Omental fat pad (tissue), 4 donors: ENCODE measurements around the gene PRKAR1B. TPM values are rescaled to one million over a fixed set of nuclear protein-coding genes. Genes with fewer than 3 reads are reported as not detected.

Experiments used
- ATAC-seq: fragments of 150-250 bp; one replicate; pipeline ENCODE4 v1.9.1; 2016; ENCODE audit warnings: mild to moderate bottlenecking, moderate library complexity; ENCODE audit not compliant: low FRiP score
- DNase-seq: peaks from one replicate; pipeline ENCODE4 v3.0.0-alpha.2; 2019; ENCODE audit warnings: low spot score
- total RNA-seq, 4 donors: library from RNA; depleted of rRNA; stranded (reverse); fragments of >200 nt; gene quantifications; one replicate each; pipeline ENCODE4 v1.1.0, GENCODE V29; 2016
- TF ChIP-seq, protein P1 (sequence below), 3 donors: fragments of 450-650 bp; IDR thresholded peaks; one replicate each; pipeline ENCODE4 v1.5.1; 2016 to 2017; ENCODE audit warnings: antibody characterized with exemption in 3 of 3, mild to moderate bottlenecking in 3 of 3, moderate library complexity in 2 of 3

The PRKAR1B gene
- total RNA-seq, 4 donors from 2014 or later: 9.0 to 11.4 (median 10.3) TPM

DNA sequence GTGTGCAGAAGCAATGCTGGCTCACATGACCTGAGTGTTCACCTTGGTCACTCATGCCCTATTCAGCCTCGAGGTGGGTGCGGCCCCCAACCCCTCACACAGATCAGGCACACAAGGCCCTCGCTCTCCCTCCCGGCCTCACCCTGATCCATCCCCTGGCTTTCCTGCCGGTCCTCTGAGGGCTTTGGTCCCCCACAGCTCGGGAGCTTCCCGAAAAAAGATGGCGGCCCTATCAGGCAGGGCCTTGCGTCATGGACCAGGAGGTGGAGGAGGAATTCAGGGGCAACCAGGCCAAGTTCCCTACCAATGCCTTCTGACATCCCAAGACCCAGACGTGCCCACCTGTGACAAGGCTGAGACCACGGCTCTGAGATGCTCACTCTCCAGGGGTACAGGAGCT is 44.3 kb downstream of the PRKAR1B start:
- TF ChIP-seq, protein P1, sequence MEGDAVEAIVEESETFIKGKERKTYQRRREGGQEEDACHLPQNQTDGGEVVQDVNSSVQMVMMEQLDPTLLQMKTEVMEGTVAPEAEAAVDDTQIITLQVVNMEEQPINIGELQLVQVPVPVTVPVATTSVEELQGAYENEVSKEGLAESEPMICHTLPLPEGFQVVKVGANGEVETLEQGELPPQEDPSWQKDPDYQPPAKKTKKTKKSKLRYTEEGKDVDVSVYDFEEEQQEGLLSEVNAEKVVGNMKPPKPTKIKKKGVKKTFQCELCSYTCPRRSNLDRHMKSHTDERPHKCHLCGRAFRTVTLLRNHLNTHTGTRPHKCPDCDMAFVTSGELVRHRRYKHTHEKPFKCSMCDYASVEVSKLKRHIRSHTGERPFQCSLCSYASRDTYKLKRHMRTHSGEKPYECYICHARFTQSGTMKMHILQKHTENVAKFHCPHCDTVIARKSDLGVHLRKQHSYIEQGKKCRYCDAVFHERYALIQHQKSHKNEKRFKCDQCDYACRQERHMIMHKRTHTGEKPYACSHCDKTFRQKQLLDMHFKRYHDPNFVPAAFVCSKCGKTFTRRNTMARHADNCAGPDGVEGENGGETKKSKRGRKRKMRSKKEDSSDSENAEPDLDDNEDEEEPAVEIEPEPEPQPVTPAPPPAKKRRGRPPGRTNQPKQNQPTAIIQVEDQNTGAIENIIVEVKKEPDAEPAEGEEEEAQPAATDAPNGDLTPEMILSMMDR (IDR thresholded peaks at IDR 0.05): no peak
- DNase-seq (no peak), ATAC-seq (no peak)

DNA sequence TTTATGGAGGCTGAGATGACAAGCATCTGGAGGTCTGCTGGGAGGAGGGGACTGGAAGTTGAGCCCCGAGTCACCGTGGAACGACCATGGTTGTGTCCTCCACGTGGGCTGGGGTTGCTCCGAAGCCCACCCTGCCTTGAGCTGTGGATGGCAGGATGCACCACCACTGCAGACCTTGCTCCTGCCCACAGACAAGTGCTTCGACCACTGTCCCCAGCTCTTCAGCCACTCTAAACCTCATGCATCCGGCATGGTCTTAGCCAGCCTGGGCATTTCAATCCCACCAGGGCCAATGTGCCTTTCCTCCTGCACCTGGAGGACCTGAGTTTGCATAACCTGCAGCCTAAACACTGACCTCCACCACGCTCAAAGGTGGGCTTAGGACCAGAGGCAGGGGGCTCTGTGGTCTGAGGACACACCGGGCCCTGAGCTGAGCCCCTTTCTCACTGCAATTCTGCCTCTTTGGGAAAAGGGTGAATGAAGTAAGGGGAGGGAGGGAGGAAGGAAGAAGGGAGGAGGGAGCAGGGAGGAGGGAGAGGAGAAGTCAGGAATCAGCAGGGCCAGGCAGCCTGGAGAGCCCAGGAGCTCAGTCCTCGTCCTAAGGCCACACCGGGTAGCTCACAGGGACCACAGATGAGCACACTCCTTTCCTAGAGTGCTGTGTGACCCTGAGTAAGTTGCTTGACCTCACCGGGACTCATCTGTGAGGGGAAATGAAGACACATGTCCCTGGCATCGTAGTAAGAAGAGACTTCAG is 45.4 kb downstream of the PRKAR1B start:
- TF ChIP-seq, protein P1 (IDR thresholded peaks at IDR 0.05): no peak
- no peak for ATAC-seq
- no peak for DNase-seq

DNA sequence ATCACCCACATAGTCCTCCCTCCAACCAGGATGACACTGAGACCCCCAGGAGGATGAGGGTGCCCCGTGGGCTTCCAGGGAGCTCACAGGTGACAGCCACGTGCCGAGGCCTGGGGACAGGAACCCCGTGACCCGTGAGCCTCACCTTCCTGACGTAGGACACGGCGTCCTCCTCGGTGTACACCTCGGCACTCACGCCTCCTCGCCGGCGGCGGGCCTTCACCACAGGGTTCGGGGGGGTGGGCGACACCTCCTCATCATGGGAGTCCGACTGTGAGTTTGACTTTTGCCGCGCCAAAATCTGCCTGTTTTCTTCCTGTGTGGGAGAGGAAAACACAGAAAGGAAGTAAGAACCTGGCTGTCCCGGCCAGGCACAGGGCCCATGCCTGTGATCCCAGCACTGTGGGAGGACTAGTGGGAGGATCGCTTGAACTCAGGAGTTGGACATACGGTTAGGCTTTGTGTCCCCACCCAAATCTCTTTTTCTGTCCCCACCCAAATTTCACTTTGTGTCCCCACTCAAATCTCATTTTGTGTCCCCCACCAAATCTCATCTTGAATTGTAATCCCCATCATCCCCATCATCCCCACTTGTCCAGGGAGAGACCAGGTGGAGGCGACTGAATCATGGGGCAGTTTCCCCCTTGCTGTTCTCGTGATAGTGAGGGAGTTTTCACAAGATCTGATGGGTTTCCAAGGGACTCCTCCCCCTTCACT is 46.5 kb downstream of the PRKAR1B start:
- TF ChIP-seq, protein P1 (IDR thresholded peaks at IDR 0.05): no peak
- DNase-seq (no peak), ATAC-seq (no peak)

DNA sequence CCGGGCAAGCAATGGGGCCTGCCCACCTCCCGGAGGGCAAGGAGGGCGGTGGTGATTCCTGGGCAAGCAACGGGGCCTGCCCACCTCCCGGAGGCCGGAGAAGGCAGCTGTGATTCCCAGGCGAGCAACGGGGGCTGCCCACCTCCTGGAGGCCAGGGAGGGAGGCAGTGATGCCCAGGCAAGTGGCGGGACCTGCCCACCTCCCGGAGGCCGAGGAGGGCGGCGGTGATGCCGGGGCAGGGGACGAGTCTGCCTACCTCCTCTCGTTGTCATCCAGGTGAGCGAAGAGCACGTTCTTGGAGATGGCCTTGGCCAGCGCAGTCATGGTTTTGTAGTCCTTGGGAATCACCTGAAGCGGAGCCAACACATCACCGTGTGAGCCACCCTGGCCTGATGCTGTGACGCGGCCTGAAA is 50.1 kb downstream of the PRKAR1B start:
- DNase-seq (no peak), ATAC-seq (no peak)
- TF ChIP-seq, protein P1 (IDR thresholded peaks at IDR 0.05): no peak

DNA sequence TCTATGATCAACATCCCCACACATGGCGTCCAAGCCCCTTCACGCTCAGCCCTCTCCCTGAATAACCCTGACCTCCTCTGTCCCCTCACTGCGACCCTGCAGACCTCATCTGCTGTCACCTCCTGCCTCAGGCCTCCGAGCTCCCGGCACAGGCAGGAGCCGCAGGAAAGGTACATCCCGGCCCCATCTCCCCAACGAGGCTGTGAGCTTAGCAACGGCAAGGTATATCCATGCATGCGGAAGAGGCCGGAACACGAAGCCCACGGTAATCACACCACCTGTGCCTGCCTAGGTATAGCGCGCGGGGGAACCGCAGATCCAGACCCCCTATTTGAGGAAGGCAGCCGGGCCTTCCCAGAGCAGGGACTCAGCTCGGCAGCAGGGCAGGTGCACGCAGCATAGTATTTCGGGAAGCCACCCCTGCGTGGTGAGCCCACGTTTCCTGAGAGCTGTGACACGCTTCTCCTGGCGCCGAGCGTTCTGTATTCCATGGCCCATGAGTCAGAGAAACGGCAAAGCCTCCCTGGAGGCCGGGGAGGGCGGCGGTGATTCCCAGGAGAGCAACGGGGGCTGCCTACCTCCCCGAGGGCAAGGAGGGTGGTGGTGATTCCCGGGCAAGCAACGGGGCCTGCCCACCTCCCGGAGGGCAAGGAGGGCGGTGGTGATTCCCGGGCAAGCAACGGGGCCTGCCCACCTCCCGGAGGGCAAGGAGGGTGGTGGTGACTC is 50.7 kb downstream of the PRKAR1B start:
- ATAC-seq: no peak
- DNase-seq: no peak
- TF ChIP-seq, protein P1 (IDR thresholded peaks at IDR 0.05): no peak

DNA sequence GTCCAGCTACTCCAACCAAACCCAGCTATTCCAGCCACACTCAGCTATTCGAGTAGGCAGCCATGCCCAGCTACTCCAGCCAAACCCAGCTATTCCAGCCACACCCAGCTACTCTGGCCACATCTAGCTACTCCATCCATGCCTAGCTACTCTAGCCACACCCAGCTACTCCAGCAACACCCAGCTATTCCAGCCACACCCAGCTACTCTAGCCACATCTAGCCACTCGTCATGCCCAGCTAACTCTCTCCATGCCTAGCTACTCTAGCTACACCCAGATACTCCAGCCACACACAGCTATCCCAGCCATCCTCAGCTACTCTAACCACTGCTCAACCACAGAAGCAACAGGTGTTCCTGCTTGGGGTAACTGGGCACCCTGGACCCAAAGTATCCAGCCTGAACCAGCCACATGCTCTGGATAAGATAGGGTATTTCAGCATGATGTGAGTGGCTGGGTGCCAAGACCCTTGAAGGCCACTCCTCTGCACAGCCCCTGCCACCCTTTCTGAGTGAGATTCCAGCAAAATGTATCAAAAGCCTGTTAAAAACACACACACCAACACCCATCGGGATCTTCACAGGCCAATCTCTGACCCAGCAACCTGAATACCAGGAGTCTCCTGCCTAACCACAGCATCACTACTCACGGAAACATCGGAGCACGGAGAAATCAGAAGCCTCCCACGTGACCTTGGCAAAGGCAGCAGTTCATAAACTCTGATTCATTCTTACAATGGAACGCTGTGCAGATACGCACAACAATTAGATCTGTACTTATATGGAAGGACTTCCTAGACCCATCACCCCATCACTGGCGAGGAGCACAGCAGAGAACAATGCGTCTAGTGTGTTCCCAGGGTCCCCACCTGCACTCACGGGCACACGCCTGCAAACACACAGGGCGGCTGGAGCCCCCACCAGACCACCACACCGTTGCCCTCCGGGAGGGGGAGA is 52.3 kb downstream of the PRKAR1B start:
- TF ChIP-seq, protein P1 (IDR thresholded peaks at IDR 0.05): no peak
- ATAC-seq (no peak), DNase-seq (no peak)
